GM18951 (cell line): Measurements from ENCODE around the gene FILIP1.

Source experiments
- POLR2A ChIP-seq: IDR thresholded peaks from 4 replicates; pipeline ENCODE4 v1.6.1; 2011; ENCODE audit warnings: mild to moderate bottlenecking; ENCODE audit not compliant: insufficient read length, insufficient read depth; ENCODE audit errors: extremely low read depth
- in situ Hi-C: fragments of 300-500 bp; cut with MboI; formaldehyde crosslinking; loops from one replicate; pipeline ENCODE4 v1.12.0; 2022; ENCODE audit warnings: low sequenced_read_pairs, mixed read lengths, inconsistent platforms; ENCODE audit not compliant: unreplicated experiment

FILIP1 gene

GRCh38 chr6:75327807-75328206, 165.8 kb downstream of the FILIP1 start:
- in situ Hi-C loops = no loop called here
- no peak for TF ChIP-seq POLR2A

GRCh38 chr6:75326557-75327258, 166.9 kb downstream of the FILIP1 start:
- no peak for TF ChIP-seq POLR2A
- in situ Hi-C loops = no loop called here

- TF ChIP-seq POLR2A = no peak
- in situ Hi-C loops = no loop called here
Observed at GRCh38 chr6:75318900-75319299, 174.7 kb downstream of the FILIP1 start.

- TF ChIP-seq POLR2A = no peak
- in situ Hi-C loops = no loop called here
Observed at GRCh38 chr6:75317503-75318206, 175.9 kb downstream of the FILIP1 start.

GRCh38 chr6:75315978-75316377, 177.6 kb downstream of the FILIP1 start:
- in situ Hi-C loops = no loop called here
- no peak for TF ChIP-seq POLR2A

- no peak for TF ChIP-seq POLR2A
- in situ Hi-C loops = no loop called here
Observed at GRCh38 chr6:75308250-75308988, 185.2 kb downstream of the FILIP1 start.

GRCh38 chr6:75307364-75308004, 186.1 kb downstream of the FILIP1 start:
- in situ Hi-C loops = no loop called here
- TF ChIP-seq POLR2A = no peak

GRCh38 chr6:75306064-75306463, 187.5 kb downstream of the FILIP1 start:
- in situ Hi-C loops = no loop called here
- no peak for TF ChIP-seq POLR2A

- in situ Hi-C loops = no loop called here
- TF ChIP-seq POLR2A = no peak
Observed at GRCh38 chr6:75305573-75305972, 188.0 kb downstream of the FILIP1 start.

GRCh38 chr6:75302280-75302679, 191.3 kb downstream of the FILIP1 start:
- no peak for TF ChIP-seq POLR2A
- in situ Hi-C loops = no loop called here

GRCh38 chr6:75301537-75301936, 192.1 kb downstream of the FILIP1 start:
- TF ChIP-seq POLR2A = no peak
- in situ Hi-C loops = no loop called here

- in situ Hi-C loops = no loop called here
- no peak for TF ChIP-seq POLR2A
Observed at GRCh38 chr6:75301088-75301487, 192.5 kb downstream of the FILIP1 start.

- TF ChIP-seq POLR2A = no peak
Observed at GRCh38 chr6:75300531-75300855, 193.1 kb downstream of the FILIP1 start.

GRCh38 chr6:75299801-75300530, 193.6 kb downstream of the FILIP1 start:
- TF ChIP-seq POLR2A = no peak
- in situ Hi-C loops = loop anchor here (10.0 kb wide), 1 partner anchor 235 kb away; no protein-coding TSS in a partner anchor

More at GRCh38 chr6:75300531-75300855, 193.1 kb downstream of the FILIP1 start:
- in situ Hi-C loops = no loop called here
